ENCODE measurements around the gene DTNA.

DTNA gene

GRCh38 chr18:34773961-34774766, 64.1 kb downstream of the DTNA start:
- DNase-seq = peak; percentile 9 to 82

GRCh38 chr18:34775461-34775860, 65.4 kb downstream of the DTNA start:
- no peak for DNase-seq

GRCh38 chr18:34779112-34779511, 69.0 kb downstream of the DTNA start:
- no peak for DNase-seq

- DNase-seq = no peak
These were observed 70.8 kb downstream of the DTNA start for GRCh38 chr18:34780856-34781255.

GRCh38 chr18:34783501-34783900, 73.4 kb downstream of the DTNA start:
- no peak for DNase-seq

- DNase-seq = no peak
These were observed 76.2 kb downstream of the DTNA start for GRCh38 chr18:34786162-34786741.

- DNase-seq = peak; percentile 73 to 76
These were observed 77.9 kb downstream of the DTNA start for GRCh38 chr18:34787931-34788532.

GRCh38 chr18:34789768-34790344, 79.8 kb downstream of the DTNA start:
- no peak for DNase-seq

GRCh38 chr18:34794348-34794747, 84.2 kb downstream of the DTNA start:
- no peak for DNase-seq

- peak in 1 of 2 experiments; percentile 14 for DNase-seq
These were observed 85.1 kb downstream of the DTNA start for GRCh38 chr18:34795070-34795732.

- DNase-seq = peak in 1 of 2 experiments; percentile 21
These were observed 86.0 kb downstream of the DTNA start for GRCh38 chr18:34796035-34796657.

GRCh38 chr18:34799291-34799690, 89.2 kb downstream of the DTNA start:
- no peak for DNase-seq

GRCh38 chr18:34800381-34800780, 90.3 kb downstream of the DTNA start:
- no peak for DNase-seq

- no peak for DNase-seq
These were observed 91.7 kb downstream of the DTNA start for GRCh38 chr18:34801774-34802173.

- DNase-seq = no peak
These were observed 92.9 kb downstream of the DTNA start for GRCh38 chr18:34802959-34803358.

GRCh38 chr18:34803877-34804400, 93.8 kb downstream of the DTNA start:
- DNase-seq = no peak

GRCh38 chr18:34805103-34805877, 95.2 kb downstream of the DTNA start:
- DNase-seq = no peak

GRCh38 chr18:34805878-34806351, 95.8 kb downstream of the DTNA start:
- no peak for DNase-seq

GRCh38 chr18:34806527-34806926, 96.4 kb downstream of the DTNA start:
- no peak for DNase-seq

- no peak for DNase-seq
These were observed 97.2 kb downstream of the DTNA start for GRCh38 chr18:34807106-34807796.

GRCh38 chr18:34808389-34808788, 98.3 kb downstream of the DTNA start:
- no peak for DNase-seq

All from NCI-H446 (cell line).